ENCODE data around the gene CTIF. TPM values are rescaled to one million over a fixed set of nuclear protein-coding genes. Genes with fewer than 3 reads are reported as not detected.

CTIF gene
- polyA plus RNA-seq, 1 of the 3 experiments (the other 2 are of a cell fraction) = 47.2 TPM

GRCh38 chr18:48687346-48688042 lies 148.7 kb downstream of the CTIF start (continued):
- TF ChIP-seq ZBTB33 (IDR thresholded peaks at IDR 0.05; ENCODE audit: borderline replicate concordance, low read depth) = no peak
- TF ChIP-seq JUND (IDR thresholded peaks at IDR 0.05) = no peak
- TF ChIP-seq EZH2phosphoT487 (IDR thresholded peaks at IDR 0.05; ENCODE audit: borderline replicate concordance, low read depth) = no peak

- Histone ChIP-seq H3K9me3 (no peaks in the 10 kb centered on the region), H3K4me3 (ENCODE audit: low read depth in 2 of 2, low read length in 1 of 2) (no peak overlapping the region), H4K20me1 (ENCODE audit: insufficient read depth) (peaks cover 5% of the 10 kb centered on the region; the same call in 1 of the 2 replicates), H3K79me2 (ENCODE audit: insufficient read depth) (peaks cover 21% of the 10 kb centered on the region; the same call in 1 of the 2 replicates), H3K27me3 (ENCODE audit: insufficient read depth) (no peaks in the 10 kb centered on the region), H3K9ac (no peak overlapping the region), H3K9me2 (no peaks in the 10 kb centered on the region), H2AFZ (ENCODE audit: low read depth) (no peak overlapping the region), H3K27ac (ENCODE audit: low read depth in 2 of 2, low read length in 1 of 2) (no peak overlapping the region), H3K4me2 (no peak overlapping the region), H3K4me1 (ENCODE audit: control insufficient read depth in 1 of 2, insufficient read depth in 2 of 2, low read depth in 1 of 2, low read length in 1 of 2) (peaks cover 0 to 6% of the 10 kb centered on the region in 2 experiments; a peak in 1 of 4 replicates), H3F3A (replicated peaks; ENCODE audit: insufficient read depth) (no peaks in the 10 kb centered on the region), H3K36me3 (replicated peaks in 1 of 2; ENCODE audit: control insufficient read depth in 1 of 2, insufficient read depth in 2 of 2, low read length in 1 of 2) (peaks cover 6 to 42% of the 10 kb centered on the region in 2 experiments)
- ChIA-PET CTCF (interaction anchor here (1.5 to 1.6 kb wide), 2 partner anchors 11 to 23 kb away, joined by 4 read pairs; no protein-coding TSS in a partner anchor), POLR2A (no interaction called here)
- no peak for TF ChIP-seq EZH2phosphoT487 (IDR thresholded peaks at IDR 0.05; ENCODE audit: borderline replicate concordance, low read depth)
- TF ChIP-seq, protein P1, sequence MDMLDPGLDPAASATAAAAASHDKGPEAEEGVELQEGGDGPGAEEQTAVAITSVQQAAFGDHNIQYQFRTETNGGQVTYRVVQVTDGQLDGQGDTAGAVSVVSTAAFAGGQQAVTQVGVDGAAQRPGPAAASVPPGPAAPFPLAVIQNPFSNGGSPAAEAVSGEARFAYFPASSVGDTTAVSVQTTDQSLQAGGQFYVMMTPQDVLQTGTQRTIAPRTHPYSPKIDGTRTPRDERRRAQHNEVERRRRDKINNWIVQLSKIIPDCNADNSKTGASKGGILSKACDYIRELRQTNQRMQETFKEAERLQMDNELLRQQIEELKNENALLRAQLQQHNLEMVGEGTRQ (IDR thresholded peaks at IDR 0.05; ENCODE audit: borderline replicate concordance, low read depth, low read length) = no peak
- no peak for TF ChIP-seq CTCF (IDR thresholded peaks at IDR 0.05)
- 93% methylated on average over 6 of the region's 9 CpGs for WGBS (ENCODE audit: low lambda C conversion rate)
- DNase-seq = no peak
Observed at GRCh38 chr18:48688961-48689360, 150.1 kb downstream of the CTIF start.

DNA sequence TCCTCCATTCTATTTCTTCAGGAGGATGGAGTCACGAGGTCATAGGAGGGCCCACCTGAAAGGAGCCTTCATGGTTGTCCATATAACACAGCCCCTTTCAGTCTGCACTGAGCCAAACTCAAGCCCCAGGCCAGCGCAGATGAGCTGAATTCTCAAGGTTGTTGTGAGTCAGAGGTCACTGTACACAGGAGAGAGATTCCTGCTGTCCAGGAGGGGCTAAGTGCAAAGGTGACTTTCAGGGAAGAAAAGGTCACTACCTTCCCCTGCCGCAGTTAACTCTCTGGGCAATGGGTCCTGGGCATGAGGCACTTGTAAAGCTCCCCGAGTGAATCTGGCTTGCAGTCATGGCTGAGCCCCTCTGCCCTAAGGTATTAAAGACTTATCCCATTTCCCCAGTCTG lies 150.7 kb downstream of the CTIF start:
- H3K9me3 ChIP-seq = no peaks in the 10 kb centered on the region
- TF ChIP-seq ELF1 (IDR thresholded peaks at IDR 0.05) = no peak
- TF ChIP-seq IRF3 (IDR thresholded peaks at IDR 0.05; ENCODE audit: low read depth, low read length) = no peak
- TF ChIP-seq CTCF (IDR thresholded peaks at IDR 0.05) = no peak
- no peak for TF ChIP-seq NRF1 (IDR thresholded peaks at IDR 0.05; ENCODE audit: low read depth, low read length)
- TF ChIP-seq NFIC (IDR thresholded peaks at IDR 0.05; ENCODE audit: borderline replicate concordance) = no peak
- TF ChIP-seq, protein P1 (IDR thresholded peaks at IDR 0.05; ENCODE audit: borderline replicate concordance, low read depth, low read length) = no peak
- no peak for TF ChIP-seq JUND (IDR thresholded peaks at IDR 0.05)
- no peak for TF ChIP-seq TAF1 (IDR thresholded peaks at IDR 0.05; ENCODE audit: borderline replicate concordance, low read depth, low read length)
- no peak for TF ChIP-seq EP300 (IDR thresholded peaks at IDR 0.05; ENCODE audit: borderline replicate concordance in 1 of 2, low read depth in 1 of 2, low read length in 1 of 2)
- WGBS (ENCODE audit: low lambda C conversion rate) = 84% methylated on average over 4 of the region's 4 CpGs
- no peak overlapping the region for H3K27ac ChIP-seq (ENCODE audit: low read depth in 2 of 2, low read length in 1 of 2)
- H3K4me2 ChIP-seq = no peak overlapping the region
- peaks cover 5% of the 10 kb centered on the region; the same call in 1 of the 2 replicates for H4K20me1 ChIP-seq (ENCODE audit: insufficient read depth)
- no peak overlapping the region for H2AFZ ChIP-seq (ENCODE audit: low read depth)
- ChIA-PET CTCF (interaction anchor here (1.1 to 1.6 kb wide), 5 partner anchors 12 to 666 kb away, joined by 3 to 4 read pairs (median 4); no protein-coding TSS in a partner anchor), POLR2A (no interaction called here)
- DNase-seq = no peak
- no peaks in the 10 kb centered on the region for H3F3A ChIP-seq (replicated peaks; ENCODE audit: insufficient read depth)
- no peak overlapping the region for H3K9ac ChIP-seq
- peaks cover 16% of the 10 kb centered on the region; the same call in 1 of the 2 replicates for H3K79me2 ChIP-seq (ENCODE audit: insufficient read depth)
- H3K9me2 ChIP-seq = no peaks in the 10 kb centered on the region
- H3K36me3 ChIP-seq (replicated peaks in 1 of 2; ENCODE audit: control insufficient read depth in 1 of 2, insufficient read depth in 2 of 2, low read length in 1 of 2) = peaks cover 6 to 46% of the 10 kb centered on the region in 2 experiments
- peaks cover 0 to 12% of the 10 kb centered on the region in 2 experiments; a peak in 2 of 4 replicates for H3K4me1 ChIP-seq (ENCODE audit: control insufficient read depth in 1 of 2, insufficient read depth in 2 of 2, low read depth in 1 of 2, low read length in 1 of 2)
- no peaks in the 10 kb centered on the region for H3K27me3 ChIP-seq (ENCODE audit: insufficient read depth)
- H3K4me3 ChIP-seq (ENCODE audit: low read depth in 2 of 2, low read length in 1 of 2) = no peak overlapping the region

Data from SK-N-SH (cell line).